A549 treated with Mapracorat at 1 μM for 4 hours (cell line): ENCODE results near the gene STK40. TPM values are rescaled to one million over a fixed set of nuclear protein-coding genes. Genes with fewer than 3 reads are reported as not detected.

ENCODE experiments used
- total RNA-seq: library from RNA; stranded (reverse); fragments of 200-300 nt; extraction: Qiagen RNA extraction; gene quantifications from 5 replicates; pipeline ENCODE4 v1.2.3, GENCODE V29; 2022

STK40 gene, protein sequence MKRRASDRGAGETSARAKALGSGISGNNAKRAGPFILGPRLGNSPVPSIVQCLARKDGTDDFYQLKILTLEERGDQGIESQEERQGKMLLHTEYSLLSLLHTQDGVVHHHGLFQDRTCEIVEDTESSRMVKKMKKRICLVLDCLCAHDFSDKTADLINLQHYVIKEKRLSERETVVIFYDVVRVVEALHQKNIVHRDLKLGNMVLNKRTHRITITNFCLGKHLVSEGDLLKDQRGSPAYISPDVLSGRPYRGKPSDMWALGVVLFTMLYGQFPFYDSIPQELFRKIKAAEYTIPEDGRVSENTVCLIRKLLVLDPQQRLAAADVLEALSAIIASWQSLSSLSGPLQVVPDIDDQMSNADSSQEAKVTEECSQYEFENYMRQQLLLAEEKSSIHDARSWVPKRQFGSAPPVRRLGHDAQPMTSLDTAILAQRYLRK
- total RNA-seq, result 8.3 to 11.0 TPM (median 10.7 TPM) in 5 replicates

DNA sequence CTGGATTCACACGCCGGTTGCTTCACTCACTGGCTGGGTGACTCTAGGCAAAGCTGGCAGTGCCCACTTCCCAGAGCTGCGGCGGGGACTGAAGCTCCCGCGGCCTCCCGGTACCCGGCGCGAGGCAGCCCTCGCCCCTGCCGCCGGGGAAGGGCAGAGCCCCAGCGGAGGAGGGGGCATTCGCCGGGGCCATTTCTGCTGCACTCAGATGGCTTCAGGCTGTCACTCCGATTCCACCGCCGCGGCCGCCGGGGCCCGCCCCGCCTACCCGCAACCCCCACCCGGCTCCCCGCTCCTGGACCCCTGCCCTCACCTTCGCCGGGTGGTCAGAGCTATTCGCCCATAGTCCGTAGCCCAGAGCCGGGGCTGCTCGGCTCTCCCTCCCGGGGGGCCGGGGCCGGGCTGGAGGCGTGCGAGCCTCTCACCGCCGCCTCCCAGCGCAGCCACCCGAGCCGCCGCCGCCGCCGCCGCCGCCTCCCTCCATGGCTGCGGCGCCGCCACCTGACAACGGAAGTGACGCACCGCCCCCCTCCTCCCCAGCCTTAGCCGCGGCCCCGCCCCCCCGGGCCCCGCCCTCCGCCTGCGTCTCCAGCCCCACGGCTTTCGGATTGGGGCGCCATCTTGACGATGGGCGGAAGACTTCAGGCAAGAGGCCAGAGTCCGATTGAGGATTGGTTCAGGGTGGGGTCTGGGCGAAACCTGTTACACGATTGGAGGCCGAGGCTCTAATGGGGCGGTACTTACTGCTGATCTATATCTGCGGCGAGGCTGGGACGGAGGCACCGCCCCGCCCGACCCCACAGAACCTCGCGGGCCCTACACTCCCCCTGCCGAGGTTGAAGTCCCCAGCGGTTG, at the start of gene STK40:
Gene STK40, minus strand, starts transcription at position 515 of the 855 bp plus-strand sequence. CDS start 24,592 bp downstream, outside the sequence.

DNA sequence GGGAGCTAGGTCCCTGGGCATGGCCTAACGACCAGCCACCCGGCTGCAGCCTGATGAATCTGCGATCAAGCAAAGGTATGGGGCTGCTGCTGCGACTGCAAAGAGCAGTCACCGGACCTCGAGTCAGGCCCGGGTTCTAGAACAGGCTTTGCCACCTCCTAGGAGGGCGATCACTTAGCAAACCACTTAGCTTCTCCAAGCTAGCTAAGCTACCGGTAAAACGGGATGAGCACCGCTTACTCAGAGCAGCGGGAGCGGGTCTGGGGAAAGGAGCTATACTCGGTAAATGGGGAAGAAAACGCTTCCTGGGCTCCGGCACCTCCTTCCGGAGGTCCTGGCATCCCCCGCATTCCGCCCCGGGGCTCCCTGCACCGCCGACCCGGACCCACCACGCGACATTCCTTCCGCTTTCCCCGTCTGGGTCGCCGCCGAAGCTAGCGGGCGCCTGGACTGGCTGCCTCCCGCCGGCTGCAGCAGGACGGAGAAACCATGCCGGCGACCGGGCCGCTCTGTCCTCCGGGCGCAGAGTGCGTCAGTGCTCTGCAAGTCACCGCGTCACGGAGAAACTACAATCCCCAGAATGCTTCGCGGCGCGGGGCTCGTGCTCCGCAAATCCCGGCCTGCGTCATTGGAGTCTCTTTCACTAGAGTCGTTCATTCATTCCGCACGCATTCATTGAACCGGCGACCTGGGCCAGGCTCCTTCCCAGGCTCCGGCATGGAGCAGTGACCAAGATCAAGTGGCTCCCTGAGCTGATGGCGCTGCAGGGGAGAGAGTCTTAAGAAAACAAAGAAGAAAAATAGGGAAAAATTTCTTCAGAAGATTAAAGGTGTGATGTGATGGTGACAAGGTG, 11.9 kb upstream of the STK40 start, which contains the start of gene LSM10:
Gene LSM10, minus strand, starts transcription at position 531 of the 853 bp plus-strand sequence. CDS start 3,779 bp downstream, outside the sequence.

DNA sequence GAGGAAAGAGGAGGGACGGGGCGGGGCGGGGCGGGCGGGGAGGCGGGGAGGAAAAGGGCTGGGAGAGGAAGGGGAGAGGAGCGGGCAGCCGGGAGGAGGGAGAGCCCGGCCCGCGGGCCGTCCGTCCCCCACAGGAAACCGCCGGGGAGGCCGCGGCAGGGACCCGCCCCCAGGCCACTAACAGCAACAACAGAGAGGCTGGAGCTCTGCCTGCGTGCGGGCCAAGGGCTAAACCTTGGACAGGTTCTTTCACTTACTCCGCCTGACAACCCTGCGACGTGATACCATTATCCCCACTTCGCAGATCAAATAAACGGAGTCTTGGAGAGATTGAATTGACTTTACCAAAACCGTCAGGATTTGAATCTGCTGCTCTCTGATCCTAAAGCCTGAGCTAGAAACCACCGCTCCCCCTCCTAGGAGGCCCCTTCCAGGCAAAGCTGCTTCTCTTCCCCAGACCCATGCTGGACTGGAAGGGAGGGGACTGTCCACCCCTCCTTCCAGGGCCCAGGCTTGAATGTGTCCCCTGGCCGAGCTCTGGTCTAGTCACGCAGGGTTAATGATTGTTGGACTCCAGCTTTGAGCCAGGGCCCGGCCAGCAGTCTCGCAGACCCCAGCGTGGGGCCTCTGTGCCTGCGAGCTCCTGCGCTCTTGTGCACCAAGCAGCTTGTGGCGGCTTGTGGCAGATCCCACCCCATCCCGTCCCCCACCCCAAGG, 61.9 kb downstream of the STK40 start, which contains the start of gene EVA1B:
Gene EVA1B, minus strand, starts transcription at position 10 of the 717 bp plus-strand sequence. CDS start 608 bp downstream, outside the sequence.

DNA sequence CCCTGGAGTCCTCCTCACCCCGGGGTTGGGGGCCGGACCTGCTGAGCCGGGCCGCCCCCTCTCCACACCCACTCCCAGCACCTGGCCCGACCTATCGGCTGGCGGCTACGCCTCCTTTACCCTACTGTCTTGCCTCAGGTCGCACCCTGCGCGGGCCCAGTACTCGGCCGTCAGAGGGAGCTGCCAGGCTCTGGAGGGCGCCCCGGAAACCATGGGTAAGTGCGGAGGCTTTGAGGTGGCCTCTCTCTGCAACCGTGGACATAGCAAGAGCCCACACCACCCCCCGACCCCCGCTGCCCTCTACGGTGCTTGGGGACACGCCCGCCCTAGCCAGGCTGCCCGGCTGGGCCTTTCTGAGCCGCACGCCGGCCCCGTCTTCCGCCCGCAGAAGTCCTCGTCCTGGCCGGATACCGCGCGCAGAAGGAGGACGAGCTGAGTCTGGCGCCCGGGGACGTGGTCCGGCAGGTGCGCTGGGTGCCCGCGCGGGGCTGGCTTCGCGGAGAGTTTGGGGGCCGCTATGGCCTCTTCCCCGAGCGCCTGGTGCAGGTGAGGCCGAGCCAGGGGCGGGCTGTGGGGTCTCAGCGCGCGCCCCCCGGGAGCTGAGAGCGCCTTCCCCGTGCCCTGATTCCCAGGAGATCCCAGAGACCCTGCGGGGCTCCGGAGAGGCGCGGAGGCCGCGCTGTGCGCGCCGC, 79.4 kb downstream of the STK40 start, which contains the start of gene SH3D21:
Gene SH3D21, plus strand, starts transcription at position 159 of the 692 bp plus-strand sequence. Its CDS starts 53 bp downstream, at position 212.

Other genes starting within 250 kb of the STK40 start
- gene TRAPPC3, start 236.4 kb downstream of the STK40 start, total RNA-seq, result 69.6 to 89.3 TPM (median 84.8 TPM) in 5 replicates
- 179 to 203 TPM (median 196 TPM) in 5 replicates for gene MAP7D1, start 229.8 kb downstream of the STK40 start, total RNA-seq
- gene THRAP3, start 161.5 kb downstream of the STK40 start, total RNA-seq, result 62.8 to 73.5 TPM (median 69.7 TPM) in 5 replicates
- 1.9 to 3.8 TPM (median 2.4 TPM) in 5 replicates for gene SH3D21, start 79.6 kb downstream of the STK40 start, total RNA-seq
- gene EVA1B, start 62.3 kb downstream of the STK40 start, total RNA-seq, result 9.5 to 25.0 TPM (median 23.7 TPM) in 5 replicates
- 40.4 to 47.1 TPM (median 43.0 TPM) in 5 replicates for gene LSM10, start 12.0 kb upstream of the STK40 start, total RNA-seq
- gene OSCP1, start 64.5 kb upstream of the STK40 start, total RNA-seq, result 5.0 to 7.5 TPM (median 6.7 TPM) in 5 replicates
- 73.9 to 86.0 TPM (median 81.7 TPM) in 5 replicates for gene MRPS15, start 78.5 kb upstream of the STK40 start, total RNA-seq
- gene CSF3R, start 97.0 kb upstream of the STK40 start, total RNA-seq, result not detected in 5 replicates